HG02981 (cell line): ENCODE data around the gene RDH8.
"Not testable (repeated sequence)": the region's sequence is repeated elsewhere in the genome, so short reads cannot be mapped to it uniquely, and the experiment has no call there.

Experiments
- ATAC-seq: cut with Tn5 transposase; IDR thresholded peaks from one replicate; pipeline ENCODE4 v1.9.1; 2021; ENCODE audit warnings: mild to moderate bottlenecking, moderate library complexity; ENCODE audit not compliant: unreplicated experiment

RDH8 gene

GRCh38 chr19:10005632-10006334 lies 7.5 kb upstream of the RDH8 start:
- ATAC-seq = no peak

GRCh38 chr19:10006335-10006708 lies 7.0 kb upstream of the RDH8 start:
- no peak for ATAC-seq

- no peak for ATAC-seq
Measured at GRCh38 chr19:10006752-10007323, 6.4 kb upstream of the RDH8 start.

- ATAC-seq = no peak
Measured at GRCh38 chr19:10007371-10008183, 5.7 kb upstream of the RDH8 start.

- ATAC-seq = no peak
Measured at GRCh38 chr19:10008184-10008765, 5.0 kb upstream of the RDH8 start.

- no peak for ATAC-seq
Measured at GRCh38 chr19:10009714-10010224, 3.5 kb upstream of the RDH8 start.

- ATAC-seq = no peak
Measured at GRCh38 chr19:10010247-10010691, 3.0 kb upstream of the RDH8 start, which contains the start of gene COL5A3. Gene COL5A3 (minus strand): TSS chr19:10010504. CDS start chr19:10010385, 119 bp downstream.

GRCh38 chr19:10010939-10011338 lies 2.3 kb upstream of the RDH8 start:
- ATAC-seq = no peak

GRCh38 chr19:10011974-10012373 lies 1.3 kb upstream of the RDH8 start:
- ATAC-seq = no peak

GRCh38 chr19:10013834-10014618 lies 743 bp downstream of the RDH8 start:
- no peak for ATAC-seq

GRCh38 chr19:10018263-10018662 lies 5.0 kb downstream of the RDH8 start:
- ATAC-seq = no peak

- no peak for ATAC-seq
Measured at GRCh38 chr19:10018786-10019185, 5.5 kb downstream of the RDH8 start.

- ATAC-seq = no peak
Measured at GRCh38 chr19:10019246-10019645, 6.0 kb downstream of the RDH8 start.

- no peak for ATAC-seq
Measured at GRCh38 chr19:10020851-10021250, 7.6 kb downstream of the RDH8 start.

GRCh38 chr19:10021446-10021845 lies 8.2 kb downstream of the RDH8 start:
- no peak for ATAC-seq

- no peak for ATAC-seq
Measured at GRCh38 chr19:10021863-10022262, 8.6 kb downstream of the RDH8 start.

- ATAC-seq = not testable (repeated sequence)
Measured at GRCh38 chr19:10023096-10023495, 9.8 kb downstream of the RDH8 start.

GRCh38 chr19:10026744-10027143 lies 13.5 kb downstream of the RDH8 start:
- ATAC-seq = no peak

GRCh38 chr19:10027158-10027997 lies 14.1 kb downstream of the RDH8 start:
- ATAC-seq = no peak

GRCh38 chr19:10033614-10034013 lies 20.3 kb downstream of the RDH8 start:
- ATAC-seq = no peak
